Measurements from ENCODE around the gene MOB2. TPM values are rescaled to one million over a fixed set of nuclear protein-coding genes. Genes with fewer than 3 reads are reported as not detected.

The MOB2 gene
- total RNA-seq, 1 experiment from 2014 or later: 29.8 TPM

GRCh38 chr11:1493650-1494244 is 7.2 kb upstream of the MOB2 start:
- no TSS peak for BruUV-seq (replicated peaks)
- intact Hi-C loops (cut with micrococcal nuclease; ENCODE audit: unreplicated experiment): no loop called here

GRCh38 chr11:1491379-1491778 is 4.8 kb upstream of the MOB2 start:
- no peak for DNase-seq
- Mint-ChIP-seq H3K4me1 (ENCODE audit: low read depth, unreplicated experiment) (peaks cover 15% of the 10 kb centered on the region), H3K9me3 (ENCODE audit: low read depth, unreplicated experiment) (no peaks in the 10 kb centered on the region), H3K4me3 (ENCODE audit: low read depth, unreplicated experiment) (no peak overlapping the region), H3K27me3 (ENCODE audit: unreplicated experiment) (no peaks in the 10 kb centered on the region), H3K36me3 (ENCODE audit: insufficient read depth, unreplicated experiment) (peaks cover 5% of the 10 kb centered on the region), H3K27ac (ENCODE audit: unreplicated experiment) (no peak overlapping the region)
- TF ChIP-seq CTCF (IDR thresholded peaks at IDR 0.05; ENCODE audit: unreplicated experiment): no peak
- BruUV-seq (replicated peaks): no TSS peak
- intact Hi-C loops (cut with micrococcal nuclease; ENCODE audit: unreplicated experiment): no loop called here
- CTCF ChIA-PET: no interaction called here

More at GRCh38 chr11:1493650-1494244, 7.2 kb upstream of the MOB2 start:
- no peak for TF ChIP-seq CTCF (IDR thresholded peaks at IDR 0.05; ENCODE audit: unreplicated experiment)
- no peaks in the 10 kb centered on the region for H3K9me3 Mint-ChIP-seq (ENCODE audit: low read depth, unreplicated experiment)
- H3K27ac Mint-ChIP-seq (ENCODE audit: unreplicated experiment): no peak overlapping the region
- no peak for DNase-seq
- peaks cover 5% of the 10 kb centered on the region for H3K36me3 Mint-ChIP-seq (ENCODE audit: insufficient read depth, unreplicated experiment)
- H3K4me1 Mint-ChIP-seq (ENCODE audit: low read depth, unreplicated experiment): peaks cover 28% of the 10 kb centered on the region
- CTCF ChIA-PET: no interaction called here
- H3K4me3 Mint-ChIP-seq (ENCODE audit: low read depth, unreplicated experiment): no peak overlapping the region
- no peaks in the 10 kb centered on the region for H3K27me3 Mint-ChIP-seq (ENCODE audit: unreplicated experiment)

- BruUV-seq (replicated peaks): no TSS peak
- peaks cover 16% of the 10 kb centered on the region for H3K4me1 Mint-ChIP-seq (ENCODE audit: low read depth, unreplicated experiment)
- no peak overlapping the region for H3K27ac Mint-ChIP-seq (ENCODE audit: unreplicated experiment)
- H3K4me3 Mint-ChIP-seq (ENCODE audit: low read depth, unreplicated experiment): no peak overlapping the region
- no peak for DNase-seq
- CTCF ChIA-PET: no interaction called here
- no peaks in the 10 kb centered on the region for H3K27me3 Mint-ChIP-seq (ENCODE audit: unreplicated experiment)
- intact Hi-C loops (cut with micrococcal nuclease; ENCODE audit: unreplicated experiment): no loop called here
- no peaks in the 10 kb centered on the region for H3K9me3 Mint-ChIP-seq (ENCODE audit: low read depth, unreplicated experiment)
- TF ChIP-seq CTCF (IDR thresholded peaks at IDR 0.05; ENCODE audit: unreplicated experiment): no peak
- peaks cover 5% of the 10 kb centered on the region for H3K36me3 Mint-ChIP-seq (ENCODE audit: insufficient read depth, unreplicated experiment)
Observed at GRCh38 chr11:1490651-1491050, 4.1 kb upstream of the MOB2 start.

- H3K4me1 Mint-ChIP-seq (ENCODE audit: low read depth, unreplicated experiment): peaks cover 20% of the 10 kb centered on the region
- H3K4me3 Mint-ChIP-seq (ENCODE audit: low read depth, unreplicated experiment): no peak overlapping the region
- H3K27me3 Mint-ChIP-seq (ENCODE audit: unreplicated experiment): no peaks in the 10 kb centered on the region
- no peak for TF ChIP-seq CTCF (IDR thresholded peaks at IDR 0.05; ENCODE audit: unreplicated experiment)
- CTCF ChIA-PET: no interaction called here
- no peak overlapping the region for H3K27ac Mint-ChIP-seq (ENCODE audit: unreplicated experiment)
- no peaks in the 10 kb centered on the region for H3K9me3 Mint-ChIP-seq (ENCODE audit: low read depth, unreplicated experiment)
- peaks cover 11% of the 10 kb centered on the region for H3K36me3 Mint-ChIP-seq (ENCODE audit: insufficient read depth, unreplicated experiment)
- BruUV-seq (replicated peaks): no TSS peak
- no peak for DNase-seq
- intact Hi-C loops (cut with micrococcal nuclease; ENCODE audit: unreplicated experiment): no loop called here
Observed at GRCh38 chr11:1488575-1489180, 2.1 kb upstream of the MOB2 start.
